Neural progenitor cell (in vitro differentiated cells): ENCODE results near the gene ZBTB43. TPM values are rescaled to one million over a fixed set of nuclear protein-coding genes. Genes with fewer than 3 reads are reported as not detected.

Source experiments
- DNase-seq: peaks from one replicate; pipeline ENCODE4 v3.0.0-alpha.2; 2016; ENCODE audit warnings: low spot score
- H2AFZ ChIP-seq: fragments of 200-600 bp; sonication (generic); replicated peaks from 2 replicates; pipeline ENCODE4 v1.6.1; 2016; ENCODE audit warnings: antibody characterized with exemption
- H3F3A ChIP-seq: fragments of 200-600 bp; sonication (generic); 2 replicates; pipeline ENCODE4 v1.6.1; 2016; ENCODE audit warnings: antibody characterized with exemption, low read depth
- H3K27ac ChIP-seq: fragments of 200-600 bp; sonication (generic); 2 replicates; pipeline ENCODE4 v1.5.1; 2016; ENCODE audit warnings: mild to moderate bottlenecking
- H3K27me3 ChIP-seq: fragments of 200-600 bp; sonication (generic); 2 replicates; pipeline ENCODE4 v1.6.1; 2016; ENCODE audit warnings: mild to moderate bottlenecking, moderate library complexity
- H3K36me3 ChIP-seq: fragments of 200-600 bp; sonication (generic); 2 replicates; pipeline ENCODE4 v1.5.1; 2016
- H3K4me1 ChIP-seq: fragments of 200-600 bp; sonication (generic); 2 replicates; pipeline ENCODE4 v1.6.1; 2016; ENCODE audit warnings: mixed run types
- H3K4me2 ChIP-seq: fragments of 200-600 bp; sonication (generic); 2 replicates; pipeline ENCODE4 v1.6.1; 2016
- H3K4me3 ChIP-seq: fragments of 200-600 bp; sonication (generic); 2 replicates; pipeline ENCODE4 v1.5.1; 2016
- H3K79me2 ChIP-seq: fragments of 200-600 bp; sonication (generic); 2 replicates; pipeline ENCODE4 v1.6.1; 2016; ENCODE audit warnings: low read depth
- H3K9ac ChIP-seq: fragments of 200-600 bp; sonication (generic); 2 replicates; pipeline ENCODE4 v1.6.1; 2016
- H3K9me3 ChIP-seq: fragments of 200-600 bp; sonication (generic); 2 replicates; pipeline ENCODE4 v1.5.1; 2016; ENCODE audit warnings: low read depth
- H4K20me1 ChIP-seq: fragments of 200-600 bp; sonication (generic); 2 replicates; pipeline ENCODE4 v1.6.1; 2016; ENCODE audit warnings: low read depth
- H3K27ac Mint-ChIP-seq: 3 replicates; pipeline ENCODE4 v1.8.0; 2021; ENCODE audit warnings: mixed read lengths
- H3K27me3 Mint-ChIP-seq: 2 replicates; pipeline ENCODE4 v1.8.0; 2022; ENCODE audit warnings: low read depth, mild to moderate bottlenecking, inconsistent platforms, moderate library complexity, mixed read lengths; ENCODE audit not compliant: insufficient read depth
- H3K36me3 Mint-ChIP-seq: 3 replicates; pipeline ENCODE4 v1.8.0; 2021; ENCODE audit warnings: mixed read lengths
- H3K4me1 Mint-ChIP-seq: 3 replicates; pipeline ENCODE4 v1.8.0; 2021; ENCODE audit warnings: mixed read lengths
- H3K4me3 Mint-ChIP-seq: 3 replicates; pipeline ENCODE4 v1.8.0; 2021; ENCODE audit warnings: mild to moderate bottlenecking, moderate library complexity, mixed read lengths
- H3K9me3 Mint-ChIP-seq: 3 replicates; pipeline ENCODE4 v1.8.0; 2020; ENCODE audit warnings: mixed read lengths
- EZH2 ChIP-seq: fragments of 200-600 bp; sonication (generic); IDR thresholded peaks from 2 replicates; pipeline ENCODE4 v1.6.1; 2017; ENCODE audit warnings: antibody characterized with exemption, mild to moderate bottlenecking, moderate library complexity
- EZH2phosphoT487 ChIP-seq: fragments of 200-600 bp; sonication (generic); IDR thresholded peaks from 2 replicates; pipeline ENCODE4 v1.6.1; 2017; ENCODE audit warnings: antibody characterized with exemption
- total RNA-seq: library from RNA; depleted of rRNA; stranded (reverse); fragments of >200 nt; gene quantifications from 2 replicates; pipeline ENCODE4 v1.2.3, GENCODE V29; 2015; ENCODE audit warnings: low replicate concordance
- TF ChIP-seq, protein P1 (sequence below): fragments of 200-600 bp; sonication (generic); IDR thresholded peaks from 2 replicates; pipeline ENCODE4 v1.5.1; 2017; ENCODE audit warnings: antibody characterized with exemption, mild to moderate bottlenecking

ZBTB43 gene
- total RNA-seq, 1 donor from 2014 or later = 10.0 TPM

DNA sequence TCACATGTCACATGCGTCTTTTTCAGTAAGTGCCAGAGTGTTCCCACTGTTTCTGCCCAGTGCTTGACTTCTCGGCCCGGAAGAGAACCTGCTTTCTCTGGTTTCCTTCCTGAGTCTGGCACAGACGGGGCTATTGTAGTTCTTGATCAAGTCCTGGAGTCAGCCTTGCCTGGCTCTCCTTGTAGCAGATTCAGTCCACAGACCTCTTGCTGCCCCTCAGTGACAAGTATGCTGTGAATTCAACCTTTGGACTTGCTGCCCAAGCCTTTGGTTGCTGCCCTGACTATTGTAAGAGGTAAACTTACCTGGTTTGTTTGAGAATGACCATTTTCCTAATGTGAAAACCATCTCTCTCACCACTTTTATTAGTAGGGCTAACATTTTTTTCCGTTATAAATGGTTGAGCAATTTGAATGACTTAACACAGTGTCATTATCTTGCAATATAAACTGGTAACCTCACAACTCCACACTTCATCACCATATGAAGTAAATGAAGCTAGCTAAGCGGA lies 80.3 kb downstream of the ZBTB43 start:
- Mint-ChIP-seq H3K4me3 (no peak overlapping the region), H3K27ac (no peak overlapping the region), H3K36me3 (peaks cover 6% of the 10 kb centered on the region), H3K27me3 (peaks cover 6% of the 10 kb centered on the region), H3K9me3 (no peaks in the 10 kb centered on the region), H3K4me1 (peaks cover 35% of the 10 kb centered on the region)
- TF ChIP-seq, protein P1, sequence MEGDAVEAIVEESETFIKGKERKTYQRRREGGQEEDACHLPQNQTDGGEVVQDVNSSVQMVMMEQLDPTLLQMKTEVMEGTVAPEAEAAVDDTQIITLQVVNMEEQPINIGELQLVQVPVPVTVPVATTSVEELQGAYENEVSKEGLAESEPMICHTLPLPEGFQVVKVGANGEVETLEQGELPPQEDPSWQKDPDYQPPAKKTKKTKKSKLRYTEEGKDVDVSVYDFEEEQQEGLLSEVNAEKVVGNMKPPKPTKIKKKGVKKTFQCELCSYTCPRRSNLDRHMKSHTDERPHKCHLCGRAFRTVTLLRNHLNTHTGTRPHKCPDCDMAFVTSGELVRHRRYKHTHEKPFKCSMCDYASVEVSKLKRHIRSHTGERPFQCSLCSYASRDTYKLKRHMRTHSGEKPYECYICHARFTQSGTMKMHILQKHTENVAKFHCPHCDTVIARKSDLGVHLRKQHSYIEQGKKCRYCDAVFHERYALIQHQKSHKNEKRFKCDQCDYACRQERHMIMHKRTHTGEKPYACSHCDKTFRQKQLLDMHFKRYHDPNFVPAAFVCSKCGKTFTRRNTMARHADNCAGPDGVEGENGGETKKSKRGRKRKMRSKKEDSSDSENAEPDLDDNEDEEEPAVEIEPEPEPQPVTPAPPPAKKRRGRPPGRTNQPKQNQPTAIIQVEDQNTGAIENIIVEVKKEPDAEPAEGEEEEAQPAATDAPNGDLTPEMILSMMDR = no peak
- TF ChIP-seq EZH2 (no peak), EZH2phosphoT487 (no peak)
- no peak overlapping the region for H3K4me3 ChIP-seq
- no peak overlapping the region for H3K9ac ChIP-seq
- peaks cover 28% of the 10 kb centered on the region for H3K4me1 ChIP-seq
- H4K20me1 ChIP-seq = peaks cover 46% of the 10 kb centered on the region
- no peak overlapping the region for H2AFZ ChIP-seq
- H3K27me3 ChIP-seq = no peaks in the 10 kb centered on the region
- peaks cover 4% of the 10 kb centered on the region for H3F3A ChIP-seq
- DNase-seq = no peak
- no peak overlapping the region for H3K27ac ChIP-seq
- H3K4me2 ChIP-seq = no peak overlapping the region
- H3K79me2 ChIP-seq = peaks cover 9% of the 10 kb centered on the region
- no peaks in the 10 kb centered on the region for H3K36me3 ChIP-seq
- H3K9me3 ChIP-seq = no peaks in the 10 kb centered on the region

DNA sequence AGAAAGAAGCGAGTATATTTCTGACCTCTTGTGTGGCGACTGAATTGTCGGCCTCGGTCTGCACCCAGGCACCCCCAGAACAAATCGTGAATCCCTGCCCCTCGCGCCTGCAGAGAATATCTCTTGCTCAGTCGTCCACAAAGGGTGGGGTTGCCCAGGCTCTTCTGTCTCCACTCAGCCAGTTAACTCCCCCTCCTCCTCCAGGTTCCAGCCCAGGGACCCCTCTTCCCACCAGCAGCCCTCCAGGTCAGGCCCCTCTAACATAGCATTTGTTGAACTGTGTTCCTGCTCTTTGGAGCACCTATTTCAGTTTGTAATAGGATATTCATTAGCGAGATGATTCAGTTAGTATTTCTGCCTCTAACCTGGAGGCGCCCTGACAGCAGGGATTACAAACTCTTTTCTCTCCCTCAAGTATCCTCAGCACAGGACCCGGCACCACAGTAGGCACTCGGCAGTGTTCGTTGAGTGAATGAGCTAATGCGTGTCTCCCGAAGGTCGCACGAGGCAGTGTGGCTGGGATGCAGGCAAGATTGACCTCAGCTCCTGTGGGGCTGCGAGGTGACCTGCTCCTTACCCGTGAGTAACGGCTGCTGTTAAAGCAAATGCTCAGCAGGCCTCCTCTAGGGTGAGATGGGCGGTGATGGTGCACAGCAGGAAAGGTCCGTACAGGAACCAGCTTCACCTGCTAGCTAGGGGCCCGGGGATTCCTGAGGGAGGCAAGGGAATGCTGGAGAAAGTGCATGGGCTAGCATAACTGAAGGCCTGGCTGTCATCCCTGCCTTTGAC lies 81.4 kb downstream of the ZBTB43 start:
- no peaks in the 10 kb centered on the region for H3K36me3 Mint-ChIP-seq
- peaks cover 6% of the 10 kb centered on the region for H3K27me3 Mint-ChIP-seq
- Histone ChIP-seq H2AFZ (no peak overlapping the region), H3K9ac (no peak overlapping the region), H3K27ac (no peak overlapping the region), H3K4me1 (peaks cover 28% of the 10 kb centered on the region), H3K9me3 (no peaks in the 10 kb centered on the region), H3F3A (peaks cover 4% of the 10 kb centered on the region), H4K20me1 (peaks cover 46% of the 10 kb centered on the region), H3K36me3 (no peaks in the 10 kb centered on the region), H3K4me3 (no peak overlapping the region), H3K27me3 (no peaks in the 10 kb centered on the region), H3K79me2 (peaks cover 9% of the 10 kb centered on the region), H3K4me2 (no peak overlapping the region)
- H3K9me3 Mint-ChIP-seq = no peaks in the 10 kb centered on the region
- no peak overlapping the region for H3K27ac Mint-ChIP-seq
- peaks cover 35% of the 10 kb centered on the region for H3K4me1 Mint-ChIP-seq
- H3K4me3 Mint-ChIP-seq = no peak overlapping the region
- TF ChIP-seq, protein P1 = no peak
- TF ChIP-seq EZH2phosphoT487 (no peak), EZH2 (no peak)
- DNase-seq = no peak

DNA sequence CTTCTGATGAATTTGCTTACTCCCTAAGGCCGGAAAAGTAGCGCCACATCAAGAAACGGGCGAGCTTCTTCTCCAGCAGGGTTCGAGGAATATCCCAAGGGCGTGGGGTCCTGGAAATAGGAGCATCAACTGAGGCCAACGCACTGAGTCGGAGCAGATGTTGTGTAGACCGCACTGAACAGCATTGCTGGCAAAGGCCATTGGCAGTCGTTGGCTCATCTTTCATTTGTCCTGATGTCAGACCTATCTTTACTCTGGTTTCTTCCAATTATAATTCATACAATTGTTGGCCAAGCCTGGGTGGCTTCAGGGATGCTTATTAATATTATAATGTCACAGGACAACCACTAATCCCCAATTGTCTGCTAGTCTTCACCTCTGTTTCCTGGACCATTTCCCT lies 82.1 kb downstream of the ZBTB43 start:
- no peak overlapping the region for H3K4me3 Mint-ChIP-seq
- H3K4me1 ChIP-seq = peaks cover 28% of the 10 kb centered on the region
- H4K20me1 ChIP-seq = peaks cover 45% of the 10 kb centered on the region
- H3K9me3 ChIP-seq = no peaks in the 10 kb centered on the region
- H3K27me3 ChIP-seq = no peaks in the 10 kb centered on the region
- no peak overlapping the region for H3K27ac ChIP-seq
- H3K4me1 Mint-ChIP-seq = peaks cover 35% of the 10 kb centered on the region
- no peaks in the 10 kb centered on the region for H3K36me3 Mint-ChIP-seq
- H3K79me2 ChIP-seq = peaks cover 9% of the 10 kb centered on the region
- DNase-seq = no peak
- no peak overlapping the region for H3K9ac ChIP-seq
- no peak overlapping the region for H3K4me3 ChIP-seq
- H2AFZ ChIP-seq = no peak overlapping the region
- H3K4me2 ChIP-seq = no peak overlapping the region
- TF ChIP-seq, protein P1 = no peak
- TF ChIP-seq EZH2 = no peak
- TF ChIP-seq EZH2phosphoT487 = no peak
- H3F3A ChIP-seq = peaks cover 4% of the 10 kb centered on the region
- no peaks in the 10 kb centered on the region for H3K9me3 Mint-ChIP-seq
- no peaks in the 10 kb centered on the region for H3K36me3 ChIP-seq
- no peak overlapping the region for H3K27ac Mint-ChIP-seq
- H3K27me3 Mint-ChIP-seq = peaks cover 6% of the 10 kb centered on the region

Other genes with a start within 250 kb of the ZBTB43 start
- 0.19 and 0.50 TPM in 2 replicates for gene LMX1B, start 191.1 kb upstream of the ZBTB43 start, total RNA-seq
- 17.4 and 21.9 TPM in 2 replicates for gene ZBTB34, start 55.6 kb downstream of the ZBTB43 start, total RNA-seq
- 21.3 and 30.7 TPM in 2 replicates for gene RALGPS1, start 109.7 kb downstream of the ZBTB43 start, total RNA-seq